ENCODE data around the gene TSTD2. TPM values are rescaled to one million over a fixed set of nuclear protein-coding genes. Genes with fewer than 3 reads are reported as not detected.
"Not testable (repeated sequence)": the region's sequence is repeated elsewhere in the genome, so short reads cannot be mapped to it uniquely, and the experiment has no call there.

The TSTD2 gene
- polyA plus RNA-seq, 1 experiment, result 17.3 TPM

DNA sequence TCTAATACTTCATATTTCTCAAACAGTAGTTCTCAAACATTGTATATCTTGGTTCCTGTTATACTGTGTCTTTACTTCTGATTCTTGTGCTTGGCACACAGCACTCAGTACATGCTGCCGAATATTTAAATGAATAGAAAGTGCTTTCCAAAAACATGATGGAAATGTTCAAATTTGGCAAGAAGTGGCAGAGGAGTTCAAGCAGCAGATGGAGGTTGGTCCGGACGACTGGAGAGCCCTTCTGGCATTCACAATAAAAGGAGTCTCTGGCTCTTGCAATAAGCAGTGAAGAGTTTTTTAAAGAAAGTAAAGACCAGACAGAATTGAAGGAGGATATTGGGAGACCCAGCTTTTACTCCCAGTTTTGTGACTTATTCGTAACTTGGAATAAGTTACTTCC is 36.3 kb downstream of the TSTD2 start:
- DNase-seq (ENCODE audit: low read depth, low spot score), result no peak
- POLR2A ChIA-PET, result interaction anchor here (1.0 kb wide), 1 partner anchor 127 kb away, joined by 3 read pairs; no protein-coding TSS in a partner anchor
- Histone ChIP-seq H3K9me3 (ENCODE audit: control insufficient read depth, insufficient read depth, low read length) (no peaks in the 10 kb centered on the region), H3K27me3 (ENCODE audit: control insufficient read depth, insufficient read depth, low read length) (peaks cover 9% of the 10 kb centered on the region), H3K27ac (ENCODE audit: low read depth, low read length) (no peak overlapping the region), H3K4me3 (ENCODE audit: low read depth, low read length) (no peak overlapping the region)
- TF ChIP-seq, protein P1, sequence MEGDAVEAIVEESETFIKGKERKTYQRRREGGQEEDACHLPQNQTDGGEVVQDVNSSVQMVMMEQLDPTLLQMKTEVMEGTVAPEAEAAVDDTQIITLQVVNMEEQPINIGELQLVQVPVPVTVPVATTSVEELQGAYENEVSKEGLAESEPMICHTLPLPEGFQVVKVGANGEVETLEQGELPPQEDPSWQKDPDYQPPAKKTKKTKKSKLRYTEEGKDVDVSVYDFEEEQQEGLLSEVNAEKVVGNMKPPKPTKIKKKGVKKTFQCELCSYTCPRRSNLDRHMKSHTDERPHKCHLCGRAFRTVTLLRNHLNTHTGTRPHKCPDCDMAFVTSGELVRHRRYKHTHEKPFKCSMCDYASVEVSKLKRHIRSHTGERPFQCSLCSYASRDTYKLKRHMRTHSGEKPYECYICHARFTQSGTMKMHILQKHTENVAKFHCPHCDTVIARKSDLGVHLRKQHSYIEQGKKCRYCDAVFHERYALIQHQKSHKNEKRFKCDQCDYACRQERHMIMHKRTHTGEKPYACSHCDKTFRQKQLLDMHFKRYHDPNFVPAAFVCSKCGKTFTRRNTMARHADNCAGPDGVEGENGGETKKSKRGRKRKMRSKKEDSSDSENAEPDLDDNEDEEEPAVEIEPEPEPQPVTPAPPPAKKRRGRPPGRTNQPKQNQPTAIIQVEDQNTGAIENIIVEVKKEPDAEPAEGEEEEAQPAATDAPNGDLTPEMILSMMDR (IDR thresholded peaks at IDR 0.05; ENCODE audit: low read depth, low read length), result no peak
- CTCF ChIA-PET, result interaction anchor here (1.1 to 13.3 kb wide), 5 partner anchors 12 to 740 kb away, joined by 3 to 704 read pairs (median 4); no protein-coding TSS in a partner anchor

DNA sequence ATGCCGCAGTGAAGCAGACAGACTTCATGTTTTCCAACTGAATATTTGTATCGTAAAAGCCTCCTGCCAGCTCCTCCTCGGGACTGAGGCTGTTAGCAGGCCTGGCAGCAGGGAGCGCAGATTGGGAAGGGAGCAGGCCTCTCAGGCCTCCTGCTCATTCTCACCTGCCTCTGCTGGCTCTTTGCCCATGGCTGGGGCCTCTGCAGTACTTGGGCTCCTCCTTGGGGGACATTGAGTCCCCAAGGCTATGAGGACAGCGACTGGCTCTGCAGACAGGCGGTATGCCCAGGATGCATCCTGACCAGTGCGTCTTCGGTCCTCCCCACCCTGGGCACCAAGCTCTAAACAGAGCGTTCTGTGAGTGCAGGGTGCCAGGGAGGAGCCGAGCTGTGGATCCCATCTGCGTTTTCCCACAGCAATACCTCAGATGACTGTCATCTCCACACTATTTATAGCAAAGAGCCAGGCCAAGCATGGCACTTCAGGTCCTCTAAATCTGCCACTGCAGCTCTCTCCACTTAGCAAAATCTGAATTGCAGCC is 38.7 kb downstream of the TSTD2 start:
- ChIA-PET POLR2A (no interaction called here), CTCF (interaction anchor here (2.4 to 13.3 kb wide), 3 partner anchors 21 to 183 kb away, joined by 8 to 704 read pairs (median 8); no protein-coding TSS in a partner anchor)
- TF ChIP-seq, protein P1 (IDR thresholded peaks at IDR 0.05; ENCODE audit: low read depth, low read length), result no peak
- DNase-seq (ENCODE audit: low read depth, low spot score), result no peak
- Histone ChIP-seq H3K27me3 (ENCODE audit: control insufficient read depth, insufficient read depth, low read length) (peaks cover 12% of the 10 kb centered on the region), H3K9me3 (ENCODE audit: control insufficient read depth, insufficient read depth, low read length) (no peaks in the 10 kb centered on the region), H3K4me3 (ENCODE audit: low read depth, low read length) (no peak overlapping the region), H3K27ac (ENCODE audit: low read depth, low read length) (no peak overlapping the region)

DNA sequence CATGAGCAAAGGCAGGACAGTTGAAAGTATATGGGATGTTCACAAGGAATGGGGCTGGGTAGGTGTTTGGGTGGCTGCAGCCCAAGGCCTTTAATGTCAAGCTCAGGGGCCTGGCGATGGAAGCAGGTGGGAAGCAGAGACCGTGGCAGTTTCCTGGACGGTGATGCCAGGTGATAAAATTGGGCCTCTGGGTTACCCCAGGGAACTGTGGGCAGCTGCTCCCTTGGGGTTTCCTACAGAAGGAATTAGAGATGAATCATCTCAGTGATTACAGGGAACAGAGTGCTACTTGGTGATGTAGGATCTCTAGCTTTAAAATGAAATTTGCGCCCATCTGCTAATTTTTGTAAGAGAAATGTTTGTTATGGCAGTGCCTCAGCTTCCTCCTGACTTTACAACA is 39.2 kb downstream of the TSTD2 start:
- no peak overlapping the region for H3K27ac ChIP-seq (ENCODE audit: low read depth, low read length)
- TF ChIP-seq, protein P1 (IDR thresholded peaks at IDR 0.05; ENCODE audit: low read depth, low read length), result no peak
- no peaks in the 10 kb centered on the region for H3K9me3 ChIP-seq (ENCODE audit: control insufficient read depth, insufficient read depth, low read length)
- no peak for DNase-seq (ENCODE audit: low read depth, low spot score)
- ChIA-PET CTCF (interaction anchor here (2.4 to 13.3 kb wide), 3 partner anchors 22 to 183 kb away, joined by 8 to 704 read pairs (median 8); no protein-coding TSS in a partner anchor), POLR2A (no interaction called here)
- H3K27me3 ChIP-seq (ENCODE audit: control insufficient read depth, insufficient read depth, low read length), result peaks cover 12% of the 10 kb centered on the region
- H3K4me3 ChIP-seq (ENCODE audit: low read depth, low read length), result no peak overlapping the region

DNA sequence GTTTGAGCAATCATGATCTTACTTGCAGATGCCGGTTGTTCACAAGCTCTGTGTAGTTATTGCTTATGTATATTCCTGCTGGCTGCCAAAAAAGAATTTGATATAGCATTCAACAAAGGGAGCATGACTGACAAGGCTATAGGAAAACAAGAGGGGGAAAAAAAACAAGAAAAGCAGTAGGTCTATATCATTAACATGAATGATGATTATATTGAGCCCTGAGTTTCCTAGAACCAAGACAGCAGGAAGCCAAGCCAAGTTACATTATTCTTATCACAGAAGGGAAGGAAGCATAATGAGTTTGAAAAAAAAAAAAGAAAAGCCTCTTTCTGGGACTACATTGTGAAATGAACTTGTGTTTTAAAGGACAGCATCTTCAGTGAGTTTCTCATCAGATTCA is 41.0 kb downstream of the TSTD2 start:
- ChIA-PET POLR2A (no interaction called here), CTCF (interaction anchor here (2.4 to 13.3 kb wide), 2 partner anchors 24 to 124 kb away, joined by 8 to 704 read pairs; no protein-coding TSS in a partner anchor)
- TF ChIP-seq, protein P1 (IDR thresholded peaks at IDR 0.05; ENCODE audit: low read depth, low read length), result no peak
- no peak overlapping the region for H3K27ac ChIP-seq (ENCODE audit: low read depth, low read length)
- H3K4me3 ChIP-seq (ENCODE audit: low read depth, low read length), result no peak overlapping the region
- H3K9me3 ChIP-seq (ENCODE audit: control insufficient read depth, insufficient read depth, low read length), result no peaks in the 10 kb centered on the region
- no peak for DNase-seq (ENCODE audit: low read depth, low spot score)
- H3K27me3 ChIP-seq (ENCODE audit: control insufficient read depth, insufficient read depth, low read length), result peaks cover 12% of the 10 kb centered on the region

DNA sequence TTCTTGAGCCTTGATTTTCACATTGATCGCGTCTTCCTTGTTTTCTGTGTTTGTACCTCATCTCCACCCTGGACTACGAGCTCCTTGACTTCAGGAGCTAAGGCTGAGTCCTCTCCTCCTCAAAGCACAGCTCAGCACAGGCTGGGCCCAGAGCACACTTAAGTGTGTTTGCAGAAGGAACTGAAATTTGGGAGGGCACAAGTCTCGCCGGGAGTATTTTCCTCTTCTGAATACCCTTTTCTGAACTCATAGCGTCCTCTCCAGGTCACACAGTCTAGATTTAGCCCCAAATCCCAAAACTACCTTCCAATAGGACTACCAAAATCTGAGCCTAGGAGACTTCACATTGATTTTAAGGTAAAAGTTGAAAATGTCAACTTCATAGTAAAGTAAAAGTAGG is 41.6 kb downstream of the TSTD2 start:
- no peaks in the 10 kb centered on the region for H3K9me3 ChIP-seq (ENCODE audit: control insufficient read depth, insufficient read depth, low read length)
- no peak overlapping the region for H3K27ac ChIP-seq (ENCODE audit: low read depth, low read length)
- no peak for DNase-seq (ENCODE audit: low read depth, low spot score)
- H3K27me3 ChIP-seq (ENCODE audit: control insufficient read depth, insufficient read depth, low read length), result peaks cover 12% of the 10 kb centered on the region
- POLR2A ChIA-PET, result no interaction called here
- H3K4me3 ChIP-seq (ENCODE audit: low read depth, low read length), result no peak overlapping the region
- CTCF ChIA-PET, result interaction anchor here (1.8 kb wide), 1 partner anchor 122 kb away, joined by 6 read pairs; no protein-coding TSS in a partner anchor
- TF ChIP-seq, protein P1 (IDR thresholded peaks at IDR 0.05; ENCODE audit: low read depth, low read length), result no peak

DNA sequence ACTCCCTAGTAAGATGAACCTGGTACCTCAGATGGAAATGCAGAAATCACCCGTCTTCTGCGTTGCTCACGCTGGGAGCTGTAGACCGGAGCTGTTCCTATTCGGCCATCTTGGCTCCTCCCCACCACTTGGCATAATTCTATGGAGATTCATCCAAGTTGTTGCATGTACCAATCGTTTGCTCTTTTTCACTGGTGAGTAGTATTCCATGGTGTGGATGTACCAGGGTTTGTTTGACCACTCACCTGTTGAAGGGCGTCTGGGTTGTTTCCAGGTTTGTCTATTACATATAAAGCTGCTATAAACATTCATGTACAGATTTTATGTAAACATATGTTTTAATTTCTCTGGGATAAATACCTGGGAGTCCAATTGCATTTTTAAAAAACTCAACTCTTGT is 46.3 kb downstream of the TSTD2 start:
- CTCF ChIA-PET, result interaction anchor here (2.2 kb wide), 1 partner anchor 12 kb away, joined by 12 read pairs; no protein-coding TSS in a partner anchor
- H3K27me3 ChIP-seq (ENCODE audit: control insufficient read depth, insufficient read depth, low read length); H3K27ac ChIP-seq (ENCODE audit: low read depth, low read length); H3K9me3 ChIP-seq (ENCODE audit: control insufficient read depth, insufficient read depth, low read length); DNase-seq (ENCODE audit: low read depth, low spot score); POLR2A ChIA-PET; H3K4me3 ChIP-seq (ENCODE audit: low read depth, low read length): not testable (repeated sequence)

DNA sequence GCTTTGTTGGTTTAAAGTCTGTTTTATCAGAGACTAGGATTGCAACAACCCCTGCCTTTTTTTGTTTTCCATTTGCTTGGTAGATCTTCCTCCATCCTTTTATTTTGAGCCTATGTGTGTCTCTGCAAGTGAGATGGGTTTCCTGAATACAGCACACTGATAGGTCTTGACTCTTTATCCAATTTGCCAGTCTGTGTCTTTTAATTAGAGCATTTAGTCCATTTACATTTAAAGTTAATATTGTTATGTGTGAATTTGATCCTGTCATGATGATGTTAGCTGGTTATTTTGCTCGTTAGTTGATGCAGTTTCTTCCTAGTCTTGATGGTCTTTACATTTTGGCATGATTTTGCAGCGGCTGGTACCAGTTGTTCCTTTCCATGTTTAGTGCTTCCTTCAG is 48.4 kb downstream of the TSTD2 start:
- H3K27ac ChIP-seq (ENCODE audit: low read depth, low read length); H3K9me3 ChIP-seq (ENCODE audit: control insufficient read depth, insufficient read depth, low read length); DNase-seq (ENCODE audit: low read depth, low spot score); H3K27me3 ChIP-seq (ENCODE audit: control insufficient read depth, insufficient read depth, low read length); CTCF ChIA-PET; H3K4me3 ChIP-seq (ENCODE audit: low read depth, low read length); POLR2A ChIA-PET: not testable (repeated sequence)

Measured in AG04450 (cell line).